Right cardiac atrium (tissue), 5 donors: Measurements from ENCODE around the gene ZNF398. TPM values are rescaled to one million over a fixed set of nuclear protein-coding genes. Genes with fewer than 3 reads are reported as not detected.

Source experiments
- ATAC-seq, 2 donors: fragments of 200-7000 bp; cut with Tn5 transposase; one replicate each; pipeline versions ENCODE4 v1.8.0 to v1.9.1; 2020; ENCODE audit warnings: moderate library complexity in 2 of 2, mild to moderate bottlenecking in 1 of 2
- DNase-seq, 3 donors: peaks; one replicate each; pipeline ENCODE4 v3.0.0-alpha.2; 2020
- H3K27ac ChIP-seq: one replicate; pipeline ENCODE4 v1.5.1; 2013; ENCODE audit warnings: mild to moderate bottlenecking, low read length, control low read depth, moderate library complexity
- H3K27me3 ChIP-seq: one replicate; pipeline ENCODE4 v1.6.1; 2013; ENCODE audit not compliant: control insufficient read depth, insufficient read depth
- H3K4me1 ChIP-seq: one replicate; pipeline ENCODE4 v1.6.1; 2013; ENCODE audit warnings: low read length; ENCODE audit not compliant: control insufficient read depth, insufficient read depth
- H3K4me3 ChIP-seq: one replicate; pipeline ENCODE4 v1.5.1; 2013; ENCODE audit warnings: low read length, control low read depth
- H3K9me3 ChIP-seq: one replicate; pipeline ENCODE4 v1.6.1; 2013; ENCODE audit warnings: low read length; ENCODE audit not compliant: control insufficient read depth
- WGBS: extraction: QIAGEN DNeasy Blood & Tissue Kit; methylation state at CpG from one replicate; pipeline ENCODE4 v1.1.7; 2013; 5-methylcytosine and 5-hydroxymethylcytosine counted together
- intact Hi-C, 4 donors: fragments of 100-400 bp; cut with DNase I; formaldehyde crosslinking; loops; one replicate each; pipeline versions ENCODE4 v1.11.0 to v1.14.0; 2022 to 2023
- polyA plus RNA-seq: library from polyadenylated mRNA; stranded (reverse); fragments of 200-250 nt; gene quantifications from one replicate; pipeline ENCODE4 v1.2.3, GENCODE V29; 2013
- total RNA-seq, 4 donors: library from RNA; stranded (reverse); fragmentation: NEBNext Ultra II Directional; extraction: Animal tissue kit (Norgen Biotek cat#: 25700); gene quantifications; one replicate each; pipeline ENCODE4 v1.2.1, GENCODE V29; 2021
- donor health status: healthy with polysubstance abuse.
- donor health status: DM: no; HTN: yes; CAD: no.
- donor health status: DM: no; HTN: no; CAD: no.
- donor health status: DM: no; HTN: yes; CAD: no; lungs with severe emphysema.
- donor health status: DM: yes; HTN: yes; CAD: no.

ZNF398 gene
- total and polyA plus RNA-seq, 5 donors, result 2.5 to 10.3 (median 7.8) TPM

DNA sequence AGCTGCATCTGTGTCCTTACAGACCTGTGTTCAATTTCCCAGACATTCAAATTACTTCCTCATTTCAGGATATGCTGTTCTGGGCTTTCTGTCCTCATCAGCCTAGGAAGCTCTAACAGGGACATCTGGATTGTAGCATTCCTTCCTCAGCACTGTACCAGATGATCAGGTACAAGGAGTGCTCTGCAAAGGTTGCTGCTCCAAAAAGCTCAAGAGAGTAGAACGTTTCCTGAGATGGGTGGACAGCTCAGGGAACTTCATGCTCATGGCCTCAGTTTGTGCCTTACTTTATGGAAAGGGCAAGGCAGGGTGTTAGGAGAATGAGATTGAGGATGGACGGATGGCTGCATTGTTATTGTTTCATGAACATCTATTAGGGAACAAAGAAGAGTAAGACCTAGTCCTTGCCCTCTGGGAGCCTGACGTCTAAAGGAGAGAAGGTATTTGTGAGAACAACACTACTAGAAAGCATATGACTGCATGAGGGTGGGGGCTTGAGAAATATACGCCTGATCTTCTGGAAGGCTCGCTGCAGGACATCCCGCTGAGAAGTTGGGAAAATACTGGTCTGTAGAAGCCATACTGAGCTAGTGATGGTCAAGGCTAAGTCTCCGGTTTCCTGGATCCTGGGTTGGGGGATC, 81.7 kb downstream of the ZNF398 start:
- peak in 1 of 2 donors; percentile 13 for ATAC-seq
- intact Hi-C loops, result no loop called here
- H3K27ac ChIP-seq, result no peak overlapping the region
- DNase-seq, result no peak
- H3K4me3 ChIP-seq, result no peak overlapping the region
- H3K4me1 ChIP-seq, result no peaks in the 10 kb centered on the region
- 62% methylated on average over 7 of the region's 7 CpGs for WGBS
- H3K9me3 ChIP-seq, result no peaks in the 10 kb centered on the region
- no peaks in the 10 kb centered on the region for H3K27me3 ChIP-seq

DNA sequence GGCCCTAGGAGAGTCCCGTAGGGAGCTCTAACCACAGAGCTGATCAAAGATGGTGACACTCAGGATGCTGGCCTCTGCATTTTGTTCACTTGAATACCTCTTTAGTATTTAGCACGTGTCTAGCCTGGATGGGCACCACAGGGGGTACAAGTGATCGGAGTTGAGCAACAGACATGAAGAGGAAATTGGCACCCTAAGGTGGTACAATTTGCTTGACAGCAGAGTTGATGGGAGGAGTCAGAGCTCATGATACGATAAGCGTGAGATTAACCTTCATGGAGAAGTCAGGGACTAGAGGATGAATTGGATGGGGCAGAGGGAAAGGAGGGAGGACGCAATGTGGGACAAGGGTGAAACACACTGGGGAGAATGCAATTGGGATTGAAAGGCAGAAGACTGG, 82.3 kb downstream of the ZNF398 start:
- H3K4me1 ChIP-seq, result no peaks in the 10 kb centered on the region
- intact Hi-C loops, result no loop called here
- ATAC-seq (no peak), DNase-seq (no peak)
- 61% methylated on average over 6 of the region's 6 CpGs for WGBS
- H3K4me3 ChIP-seq, result no peak overlapping the region
- no peaks in the 10 kb centered on the region for H3K27me3 ChIP-seq
- no peak overlapping the region for H3K27ac ChIP-seq
- H3K9me3 ChIP-seq, result no peaks in the 10 kb centered on the region

DNA sequence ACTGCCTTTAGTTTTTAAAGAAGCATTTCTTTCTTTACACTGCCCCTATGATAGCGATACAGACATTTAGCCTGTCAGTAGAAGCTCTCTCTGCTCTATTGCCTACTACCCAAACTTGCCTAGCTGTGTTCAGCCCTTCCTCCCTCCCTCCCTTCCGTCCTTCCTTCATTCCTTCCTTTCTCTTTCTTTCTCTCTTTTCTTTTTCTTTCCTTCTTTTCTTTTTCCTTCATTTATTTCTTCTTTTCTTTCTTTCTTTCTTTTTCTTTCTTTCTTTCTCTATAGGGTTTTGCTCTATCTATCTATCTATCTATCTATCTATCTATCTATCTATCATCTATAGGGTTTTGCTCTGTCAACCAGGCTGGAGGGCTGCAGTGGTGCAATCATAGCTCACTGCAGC, 85.1 kb downstream of the ZNF398 start:
- no peak for DNase-seq

More for the DNA sequence above, 85.1 kb downstream of the ZNF398 start:
- intact Hi-C loops, result no loop called here
- ATAC-seq, result no peak
- no peaks in the 10 kb centered on the region for H3K27me3 ChIP-seq
- H3K27ac ChIP-seq, result no peak overlapping the region
- H3K4me1 ChIP-seq, result no peaks in the 10 kb centered on the region
- H3K4me3 ChIP-seq, result no peak overlapping the region
- WGBS, result 74% methylated on average over 2 of the region's 2 CpGs
- no peaks in the 10 kb centered on the region for H3K9me3 ChIP-seq

Other genes starting within 250 kb of the ZNF398 start
- 10 to 100 TPM; 33.0 to 69.2 (median 46.3) TPM for gene PDIA4, start 118.9 kb upstream of the ZNF398 start, total RNA-seq
- 24.4 TPM for gene PDIA4, start 118.9 kb upstream of the ZNF398 start, polyA plus RNA-seq
- gene ZNF786, start 56.7 kb upstream of the ZNF398 start, total RNA-seq, result 1 to 10 TPM; 2.5 to 4.1 (median 3.3) TPM
- 2.1 TPM for gene ZNF786, start 56.7 kb upstream of the ZNF398 start, polyA plus RNA-seq
- under 1 TPM; 0.72 to 0.99 (median 0.81) TPM for gene ZNF425, start 21.1 kb upstream of the ZNF398 start, total RNA-seq
- 0.50 TPM for gene ZNF425, start 21.1 kb upstream of the ZNF398 start, polyA plus RNA-seq
- gene ZNF282, start 48.1 kb downstream of the ZNF398 start, total RNA-seq, result 10 to 100 TPM; 13.6 to 14.6 (median 13.9) TPM
- gene ZNF282, start 48.1 kb downstream of the ZNF398 start, polyA plus RNA-seq, result 8.0 TPM
- gene ZNF212, start 92.2 kb downstream of the ZNF398 start, total RNA-seq, result 1 to 10 TPM; 4.5 to 5.7 (median 5.3) TPM
- 4.7 TPM for gene ZNF212, start 92.2 kb downstream of the ZNF398 start, polyA plus RNA-seq
- gene ZNF783, start 114.7 kb downstream of the ZNF398 start, total RNA-seq, result 1 to 10 TPM; 6.4 to 7.4 (median 6.9) TPM
- gene ZNF783, start 114.7 kb downstream of the ZNF398 start, polyA plus RNA-seq, result 3.5 TPM